ENCODE measurements around the gene PIEZO2.

The PIEZO2 gene

GRCh38 chr18:10901329-10901728 lies 248.0 kb downstream of the PIEZO2 start:
- no peak for DNase-seq (ENCODE audit: extremely low read depth in 1 of 2, low read depth in 1 of 2)

- no peak for DNase-seq (ENCODE audit: extremely low read depth in 1 of 2, low read depth in 1 of 2)
Observed at GRCh38 chr18:10900435-10900834, 248.9 kb downstream of the PIEZO2 start.

- DNase-seq (ENCODE audit: extremely low read depth in 1 of 2, low read depth in 1 of 2): no peak
Observed at GRCh38 chr18:10899481-10899880, 249.9 kb downstream of the PIEZO2 start.

GRCh38 chr18:10898417-10898974 lies 250.9 kb downstream of the PIEZO2 start:
- no peak for DNase-seq (ENCODE audit: extremely low read depth in 1 of 2, low read depth in 1 of 2)

GRCh38 chr18:10896851-10897250 lies 252.5 kb downstream of the PIEZO2 start:
- DNase-seq (ENCODE audit: extremely low read depth in 1 of 2, low read depth in 1 of 2): no peak

GRCh38 chr18:10895976-10896375 lies 253.4 kb downstream of the PIEZO2 start:
- DNase-seq (ENCODE audit: extremely low read depth in 1 of 2, low read depth in 1 of 2): no peak

GRCh38 chr18:10894501-10894900 lies 254.9 kb downstream of the PIEZO2 start:
- no peak for DNase-seq (ENCODE audit: extremely low read depth in 1 of 2, low read depth in 1 of 2)

- DNase-seq (ENCODE audit: extremely low read depth in 1 of 2, low read depth in 1 of 2): no peak
Observed at GRCh38 chr18:10893761-10894160, 255.6 kb downstream of the PIEZO2 start.

GRCh38 chr18:10893196-10893595 lies 256.2 kb downstream of the PIEZO2 start:
- DNase-seq (ENCODE audit: extremely low read depth in 1 of 2, low read depth in 1 of 2): no peak

- no peak for DNase-seq (ENCODE audit: extremely low read depth in 1 of 2, low read depth in 1 of 2)
Observed at GRCh38 chr18:10892786-10893185, 256.6 kb downstream of the PIEZO2 start.

GRCh38 chr18:10890022-10890421 lies 259.3 kb downstream of the PIEZO2 start:
- DNase-seq (ENCODE audit: extremely low read depth in 1 of 2, low read depth in 1 of 2): no peak

- no peak for DNase-seq (ENCODE audit: extremely low read depth in 1 of 2, low read depth in 1 of 2)
Observed at GRCh38 chr18:10878703-10879102, 270.7 kb downstream of the PIEZO2 start.

GRCh38 chr18:10877987-10878386 lies 271.4 kb downstream of the PIEZO2 start:
- DNase-seq (ENCODE audit: extremely low read depth in 1 of 2, low read depth in 1 of 2): no peak

GRCh38 chr18:10875811-10876210 lies 273.6 kb downstream of the PIEZO2 start:
- no peak for DNase-seq (ENCODE audit: extremely low read depth in 1 of 2, low read depth in 1 of 2)

- DNase-seq (ENCODE audit: extremely low read depth in 1 of 2, low read depth in 1 of 2): no peak
Observed at GRCh38 chr18:10872304-10872703, 277.1 kb downstream of the PIEZO2 start.

GRCh38 chr18:10864722-10865121 lies 284.6 kb downstream of the PIEZO2 start:
- DNase-seq (ENCODE audit: extremely low read depth in 1 of 2, low read depth in 1 of 2): no peak

- no peak for DNase-seq (ENCODE audit: extremely low read depth in 1 of 2, low read depth in 1 of 2)
Observed at GRCh38 chr18:10863026-10863425, 286.3 kb downstream of the PIEZO2 start.

- no peak for DNase-seq (ENCODE audit: extremely low read depth in 1 of 2, low read depth in 1 of 2)
Observed at GRCh38 chr18:10860928-10861327, 288.4 kb downstream of the PIEZO2 start.

- no peak for DNase-seq (ENCODE audit: extremely low read depth in 1 of 2, low read depth in 1 of 2)
Observed at GRCh38 chr18:10860382-10860781, 289.0 kb downstream of the PIEZO2 start.

GRCh38 chr18:10858477-10858876 lies 290.9 kb downstream of the PIEZO2 start:
- DNase-seq (ENCODE audit: extremely low read depth in 1 of 2, low read depth in 1 of 2): no peak

- DNase-seq (ENCODE audit: extremely low read depth in 1 of 2, low read depth in 1 of 2): no peak
Observed at GRCh38 chr18:10856132-10856531, 293.2 kb downstream of the PIEZO2 start.

- no peak for DNase-seq (ENCODE audit: extremely low read depth in 1 of 2, low read depth in 1 of 2)
Observed at GRCh38 chr18:10852385-10853303, 296.7 kb downstream of the PIEZO2 start.
